A549 (cell line): ENCODE data around the gene GSTO1. TPM values are rescaled to one million over a fixed set of nuclear protein-coding genes. Genes with fewer than 3 reads are reported as not detected.
"Not testable (repeated sequence)": the region's sequence is repeated elsewhere in the genome, so short reads cannot be mapped to it uniquely, and the experiment has no call there.

Source experiments
- ATAC-seq, 2 experiments: fragments of 200-7000 bp in 1 of 2; fragments of >200 bp in 1 of 2; cut with Nextera tagmentation in 1 of 2; cut with Tn5 transposase in 1 of 2; 3 replicates each; pipeline versions ENCODE4 v1.8.0 to v1.9.1; 2018 to 2020; ENCODE audit warnings: mild to moderate bottlenecking in 1 of 2, moderate library complexity in 1 of 2
- CTCF ChIA-PET: fragments of 300-600 bp; sonication (Branson Sonifier 250); formaldehyde crosslinking; extraction: SDS; loops from one replicate; lab custom pipeline; 2021; ENCODE audit warnings: antibody characterized with exemption, inconsistent platforms; lab: Yijun Ruan, JAX
- POLR2A ChIA-PET: fragments of 350-600 bp; formaldehyde crosslinking; extraction: SDS; loops from one replicate; lab custom pipeline; 2021; ENCODE audit warnings: antibody characterized with exemption, inconsistent platforms; lab: Yijun Ruan, JAX
- DNase-seq, 2 experiments: peaks; one replicate each; pipeline versions ENCODE4 v3.0.0 to v3.0.0-alpha.2; 2011 to 2016; ENCODE audit warnings: low read depth in 1 of 2, low spot score in 1 of 2
- FAIRE-seq: peaks from 2 replicates; lab custom pipeline; 2011; peaks lifted over from hg19 to GRCh38; lab: Jason Lieb, UNC
- H3K27ac ChIP-seq, 2 experiments: fragments of >200 bp; sonication (Bioruptor Twin); formaldehyde crosslinking; 3 replicates each; pipeline ENCODE4 v1.5.1; 2016 to 2017
- H3K4me1 ChIP-seq: fragments of >200 bp; sonication (Bioruptor Twin); formaldehyde crosslinking; 3 replicates; pipeline ENCODE4 v1.6.1; 2016
- H3K4me2 ChIP-seq: fragments of >200 bp; sonication (Bioruptor Twin); formaldehyde crosslinking; 3 replicates; pipeline ENCODE4 v1.6.1; 2016
- H3K4me3 ChIP-seq: fragments of >200 bp; sonication (Bioruptor Twin); formaldehyde crosslinking; 3 replicates; pipeline ENCODE4 v1.5.1; 2016
- H3K9me3 ChIP-seq: fragments of >200 bp; sonication (Bioruptor Twin); formaldehyde crosslinking; 3 replicates; pipeline ENCODE4 v1.6.1; 2016
- CHD4 ChIP-seq: fragments of 200-600 bp; sonication (generic); IDR thresholded peaks from 2 replicates; pipeline ENCODE4 v1.6.1; 2016; ENCODE audit warnings: antibody characterized with exemption, mild to moderate bottlenecking, borderline replicate concordance
- ELK1 ChIP-seq: fragments of 150-350 bp; IDR thresholded peaks from 2 replicates; pipeline ENCODE4 v1.6.1; 2014; ENCODE audit warnings: low read depth, mild to moderate bottlenecking, low read length
- EP300 ChIP-seq, 2 experiments: fragments of >200 bp; sonication (Bioruptor Twin); formaldehyde crosslinking; IDR thresholded peaks; 2 replicates in 1 of 2; 3 replicates in 1 of 2; pipeline ENCODE4 v1.6.1; 2016 to 2017
- FOSL2 ChIP-seq, 2 experiments: fragments of 450-650 bp in 1 of 2; fragments of >200 bp in 1 of 2; sonication (Bioruptor Twin) in 1 of 2; formaldehyde crosslinking; IDR thresholded peaks; 2 replicates each; pipeline versions ENCODE4 v1.5.0 to v1.6.1; 2016 to 2020; ENCODE audit warnings: mild to moderate bottlenecking in 1 of 2, moderate library complexity in 1 of 2
- HEYL ChIP-seq: fragments of 250-450 bp; sonication (Bioruptor Pico); IDR thresholded peaks from 2 replicates; pipeline ENCODE4 v1.8.0; 2021; ENCODE audit warnings: mild to moderate bottlenecking, moderate library complexity
- HOXB13 ChIP-seq: fragments of 250-450 bp; sonication (Bioruptor Pico); IDR thresholded peaks from 2 replicates; pipeline ENCODE4 v1.5.0; 2020; ENCODE audit warnings: low read depth, mild to moderate bottlenecking, moderate library complexity
- JUN ChIP-seq, 2 experiments: fragments of >200 bp; sonication (Bioruptor Twin); formaldehyde crosslinking; IDR thresholded peaks; 2 replicates in 1 of 2; 3 replicates in 1 of 2; pipeline ENCODE4 v1.6.1; 2016 to 2017
- KDM5A ChIP-seq: fragments of 200-600 bp; sonication (generic); IDR thresholded peaks from 2 replicates; pipeline ENCODE4 v1.6.1; 2016; ENCODE audit warnings: antibody characterized with exemption, mild to moderate bottlenecking
- MAFK ChIP-seq: fragments of 450-650 bp; IDR thresholded peaks from 2 replicates; pipeline ENCODE4 v1.6.1; 2014; ENCODE audit not compliant: partially characterized antibody
- NPAS2 ChIP-seq: fragments of 250-450 bp; sonication (Bioruptor Pico); IDR thresholded peaks from 2 replicates; pipeline ENCODE4 v1.8.0; 2022; ENCODE audit warnings: mild to moderate bottlenecking, moderate library complexity, borderline replicate concordance
- REST ChIP-seq: fragments of 200-600 bp; sonication (generic); IDR thresholded peaks from 2 replicates; pipeline ENCODE4 v1.6.1; 2016; ENCODE audit warnings: antibody characterized with exemption, mild to moderate bottlenecking, moderate library complexity
- RFX5 ChIP-seq: fragments of 450-650 bp; IDR thresholded peaks from 2 replicates; pipeline ENCODE4 v1.7.1; 2014; ENCODE audit warnings: antibody characterized with exemption, mild to moderate bottlenecking, moderate library complexity
- RNF2 ChIP-seq: fragments of 200-600 bp; sonication (generic); IDR thresholded peaks from 2 replicates; pipeline ENCODE4 v1.6.1; 2016; ENCODE audit warnings: low read depth, mild to moderate bottlenecking, antibody characterized with exemption, moderate library complexity, borderline replicate concordance
- SMC3 ChIP-seq: fragments of >200 bp; sonication (Bioruptor Twin); formaldehyde crosslinking; IDR thresholded peaks from 3 replicates; pipeline ENCODE4 v1.6.1; 2018; ENCODE audit warnings: inconsistent platforms
- SREBF2 ChIP-seq: fragments of 450-650 bp; IDR thresholded peaks from 2 replicates; pipeline ENCODE4 v1.6.1; 2014; ENCODE audit warnings: mild to moderate bottlenecking, moderate library complexity
- TFCP2L1 ChIP-seq: fragments of 250-450 bp; sonication (Bioruptor Pico); IDR thresholded peaks from 2 replicates; pipeline ENCODE4 v1.5.0; 2021; ENCODE audit warnings: mild to moderate bottlenecking
- TP53 ChIP-seq: fragments of 250-450 bp; sonication (Bioruptor Pico); IDR thresholded peaks from 2 replicates; pipeline ENCODE4 v1.5.0; 2021; ENCODE audit warnings: mild to moderate bottlenecking, moderate library complexity
- ZC3H11A ChIP-seq: fragments of 450-650 bp; IDR thresholded peaks from 2 replicates; pipeline ENCODE4 v1.6.1; 2014; ENCODE audit warnings: antibody characterized with exemption, mild to moderate bottlenecking
- WGBS: methylation state at CpG from one replicate; pipeline ENCODE4 v1.1.6; 2017; ENCODE audit errors: missing lambda C conversion rate; 5-methylcytosine and 5-hydroxymethylcytosine counted together
- polyA plus RNA-seq, 4 experiments: library from polyadenylated mRNA; depleted of rRNA in 3 of 4; stranded (reverse); fragments of >200 nt; fragmentation: RNase III in 1 of 4; extraction: RNeasy Plus Mini Kit Qiagen cat#74134 plus additional on column Dnase treatment in 1 of 4; gene quantifications; 2 replicates in 3 of 4; 3 replicates in 1 of 4; pipeline ENCODE4 v1.2.3, GENCODE V29; 2011 to 2017

GSTO1 gene
- polyA plus RNA-seq, 2 of the 4 experiments (the other 2 are of a cell fraction): 163 to 204 TPM

GRCh38 chr10:104248931-104249330 lies 5.8 kb upstream of the GSTO1 start:
- 60% methylated on average over 11 of the region's 11 CpGs for WGBS
- CTCF ChIA-PET: interaction anchor here (0.6 to 1.4 kb wide), 4 partner anchors 11 to 140 kb away, joined by 3 to 4 read pairs (median 3); partner anchors contain the start of gene CFAP43
- FAIRE-seq: not testable (repeated sequence)

GRCh38 chr10:104250371-104250770 lies 4.3 kb upstream of the GSTO1 start:
- TF ChIP-seq HOXB13 (CRISPR knock-in tag) (no peak), TP53 (CRISPR knock-in tag) (no peak), ZC3H11A (no peak), NPAS2 (CRISPR knock-in tag) (no peak)
- DNase-seq: no peak
- WGBS: 8% methylated on average over 1 of the region's 1 CpG
- H3K27ac ChIP-seq: no peak overlapping the region
- H3K4me3 ChIP-seq: no peak overlapping the region
- CTCF ChIA-PET: interaction anchor here (1.0 kb wide), 1 partner anchor 42 kb away, joined by 4 read pairs; no protein-coding TSS in a partner anchor
- peaks cover 15% of the 10 kb centered on the region; the same call in 2 of the 3 replicates for H3K9me3 ChIP-seq
- H3K4me2 ChIP-seq: no peak overlapping the region
- FAIRE-seq: no peak
- POLR2A ChIA-PET: no interaction called here
- no peak for ATAC-seq
- H3K4me1 ChIP-seq: 0 out of 3 replicates have a peak, but pooled peaks cover 6% of the 10 kb centered on the region

More at GRCh38 chr10:104248931-104249330, 5.8 kb upstream of the GSTO1 start:
- TF ChIP-seq MAFK: peak; percentile 59
- not testable (repeated sequence) for H3K27ac ChIP-seq, DNase-seq, ATAC-seq, H3K4me3 ChIP-seq, H3K4me1 ChIP-seq, H3K4me2 ChIP-seq
- peaks cover 15% of the 10 kb centered on the region; the same call in 2 of the 3 replicates for H3K9me3 ChIP-seq
- POLR2A ChIA-PET: interaction anchor here (1.4 kb wide), 1 partner anchor 20 kb away, joined by 3 read pairs; the partner anchor contains the start of gene GSTO2

GRCh38 chr10:104251443-104251842 lies 3.2 kb upstream of the GSTO1 start:
- no peak for ATAC-seq
- POLR2A ChIA-PET: no interaction called here
- TF ChIP-seq KDM5A (no peak), RNF2 (no peak), HEYL (CRISPR knock-in tag) (no peak), SMC3 (no peak), RFX5 (no peak), CHD4 (no peak), JUN (IDR thresholded peaks at IDR 0.05) (no peak), FOSL2 (IDR thresholded peaks at IDR 0.05) (no peak), FOSL2 (CRISPR knock-in tag; IDR thresholded peaks at IDR 0.05) (no peak), TFCP2L1 (CRISPR knock-in tag) (no peak), EP300 (IDR thresholded peaks at IDR 0.05) (no peak), MAFK (no peak), ZC3H11A (no peak), ELK1 (no peak), SREBF2 (no peak)
- TF ChIP-seq, all 56 proteins: peak for 0
- peaks cover 15% of the 10 kb centered on the region; the same call in 1 of the 3 replicates for H3K9me3 ChIP-seq
- no peak overlapping the region for H3K27ac ChIP-seq
- FAIRE-seq: no peak
- no peak overlapping the region for H3K4me3 ChIP-seq
- CTCF ChIA-PET: no interaction called here
- H3K4me1 ChIP-seq: peaks cover 13% of the 10 kb centered on the region
- DNase-seq: no peak
- H3K4me2 ChIP-seq: no peak overlapping the region
- 76% methylated on average over 6 of the region's 6 CpGs for WGBS

GRCh38 chr10:104252368-104252767 lies 2.3 kb upstream of the GSTO1 start:
- FAIRE-seq (no peak), DNase-seq (no peak), ATAC-seq (no peak)
- CTCF ChIA-PET: interaction anchor here (0.8 to 3.7 kb wide), 5 partner anchors 10 to 207 kb away, joined by 3 to 13 read pairs (median 4); partner anchors contain the start of gene SFR1
- no peak overlapping the region for H3K27ac ChIP-seq
- peaks cover 21% of the 10 kb centered on the region for H3K4me1 ChIP-seq
- no peak overlapping the region for H3K4me2 ChIP-seq
- no peak overlapping the region for H3K4me3 ChIP-seq
- no peak for TF ChIP-seq REST
- H3K9me3 ChIP-seq: peaks cover 8% of the 10 kb centered on the region; the same call in 1 of the 3 replicates
- POLR2A ChIA-PET: no interaction called here
